GM18909 (cell line): ENCODE measurements around the gene POR.
"Not testable (repeated sequence)": the region's sequence is repeated elsewhere in the genome, so short reads cannot be mapped to it uniquely, and the experiment has no call there.

ENCODE experiments used
- ATAC-seq: cut with Tn5 transposase; IDR thresholded peaks from one replicate; pipeline ENCODE4 v1.9.1; 2021; ENCODE audit warnings: mild to moderate bottlenecking; ENCODE audit not compliant: unreplicated experiment, poor library complexity

Gene POR

GRCh38 chr7:75914655-75915415 is at the start of gene POR:
Gene POR (plus strand): TSS chr7:75915155. CDS start chr7:75954002, 38,847 bp downstream.
- peak; percentile 96 for ATAC-seq

- ATAC-seq: no peak
Measured at GRCh38 chr7:75866114-75866488, 48.9 kb upstream of the POR start.

- ATAC-seq: no peak
Measured at GRCh38 chr7:75866489-75867389, 48.2 kb upstream of the POR start.

- no peak for ATAC-seq
Measured at GRCh38 chr7:75867390-75867717, 47.6 kb upstream of the POR start.

GRCh38 chr7:75868153-75868552 is 46.8 kb upstream of the POR start:
- no peak for ATAC-seq

- no peak for ATAC-seq
Measured at GRCh38 chr7:75869776-75870379, 45.1 kb upstream of the POR start.

GRCh38 chr7:75870557-75871161 is 44.3 kb upstream of the POR start:
- no peak for ATAC-seq

GRCh38 chr7:75872073-75872782 is 42.7 kb upstream of the POR start:
- ATAC-seq: no peak

- not testable (repeated sequence) for ATAC-seq
Measured at GRCh38 chr7:75874180-75874579, 40.8 kb upstream of the POR start.

- no peak for ATAC-seq
Measured at GRCh38 chr7:75875113-75876080, 39.6 kb upstream of the POR start.

- no peak for ATAC-seq
Measured at GRCh38 chr7:75876126-75876881, 38.7 kb upstream of the POR start.

- ATAC-seq: peak; percentile 41
Measured at GRCh38 chr7:75878312-75878768, 36.6 kb upstream of the POR start.

- ATAC-seq: peak; percentile 92
Measured at GRCh38 chr7:75878769-75879611, 36.0 kb upstream of the POR start, which contains the start of gene RHBDD2. Gene RHBDD2 (plus strand): TSS chr7:75879034. CDS start chr7:75879083, 49 bp downstream.

- ATAC-seq: no peak
Measured at GRCh38 chr7:75879771-75880184, 35.2 kb upstream of the POR start.

- no peak for ATAC-seq
Measured at GRCh38 chr7:75880242-75880641, 34.7 kb upstream of the POR start.

- ATAC-seq: no peak
Measured at GRCh38 chr7:75881436-75882095, 33.4 kb upstream of the POR start.
